Measurements from ENCODE around the gene RGS17.
"Not testable (repeated sequence)": the region's sequence is repeated elsewhere in the genome, so short reads cannot be mapped to it uniquely, and the experiment has no call there.

The RGS17 gene

DNA sequence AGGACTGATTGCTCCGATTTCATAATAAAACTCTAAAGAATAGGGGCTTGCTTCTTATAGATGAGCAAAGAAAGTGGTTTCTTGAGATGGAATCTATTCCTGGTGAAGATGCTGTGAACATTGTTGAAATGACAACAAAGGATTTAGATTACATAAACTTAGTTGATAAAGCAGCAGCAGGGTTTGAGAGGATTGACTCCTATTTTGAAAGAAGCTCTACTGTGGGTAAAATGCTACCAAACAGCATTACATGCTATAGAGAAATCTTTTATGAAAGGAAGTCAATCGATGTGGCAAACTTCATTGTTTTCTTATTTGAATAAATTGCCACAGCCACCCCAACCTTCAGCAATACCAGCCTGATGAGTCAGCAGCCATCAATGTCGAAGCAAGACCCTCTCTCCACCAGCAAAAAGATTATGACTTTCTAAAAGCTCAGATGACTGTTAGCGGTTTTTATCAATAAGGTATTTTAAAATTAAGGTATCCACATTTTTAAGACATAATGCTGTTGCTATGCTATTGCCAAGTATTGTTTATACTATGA, 115.9 kb downstream of the RGS17 start:
- H3K4me3 Mint-ChIP-seq = no peak overlapping the region
- H3K36me3 Mint-ChIP-seq = no peaks in the 10 kb centered on the region
- no peaks in the 10 kb centered on the region for H3K4me1 Mint-ChIP-seq (ENCODE audit: low read depth)
- no peaks in the 10 kb centered on the region for H3K9me3 Mint-ChIP-seq (ENCODE audit: low read depth)
- H3K27ac Mint-ChIP-seq = no peak overlapping the region
- peaks cover 15% of the 10 kb centered on the region for H3K27me3 Mint-ChIP-seq

- H3K27ac Mint-ChIP-seq = no peak overlapping the region
- no peaks in the 10 kb centered on the region for H3K36me3 Mint-ChIP-seq
- no peaks in the 10 kb centered on the region for H3K9me3 Mint-ChIP-seq (ENCODE audit: low read depth)
- peaks cover 9% of the 10 kb centered on the region for H3K27me3 Mint-ChIP-seq
- no peaks in the 10 kb centered on the region for H3K4me1 Mint-ChIP-seq (ENCODE audit: low read depth)
- H3K4me3 Mint-ChIP-seq = no peak overlapping the region
These were observed 117.6 kb downstream of the RGS17 start for GRCh38 chr6:153013438-153013837.

DNA sequence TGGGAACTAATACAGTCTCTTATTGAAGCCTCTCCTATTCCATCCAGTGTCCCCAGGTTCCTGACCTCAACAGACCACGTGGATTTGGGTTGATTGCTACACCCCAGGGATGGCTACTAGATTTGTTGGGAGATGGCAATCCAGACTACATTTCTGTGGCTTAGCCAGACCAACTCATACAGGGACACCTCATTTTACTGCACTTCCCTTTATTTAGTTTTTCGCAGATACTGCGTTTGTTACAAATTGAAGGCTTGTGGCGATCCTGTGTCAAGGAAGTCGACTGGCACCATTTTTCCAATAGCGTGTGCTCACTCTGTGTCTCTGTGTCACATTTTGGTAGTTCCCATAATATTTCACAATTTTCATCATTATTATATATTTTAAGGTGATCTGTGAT, 118.2 kb downstream of the RGS17 start:
- Mint-ChIP-seq H3K27ac (no peak overlapping the region), H3K36me3 (no peaks in the 10 kb centered on the region), H3K9me3 (ENCODE audit: low read depth) (no peaks in the 10 kb centered on the region), H3K27me3 (peaks cover 9% of the 10 kb centered on the region), H3K4me3 (no peak overlapping the region), H3K4me1 (ENCODE audit: low read depth) (no peaks in the 10 kb centered on the region)

GRCh38 chr6:153003366-153003690, 127.8 kb downstream of the RGS17 start:
- H3K27me3 Mint-ChIP-seq = no peaks in the 10 kb centered on the region
- peak overlapping the region; percentile 100 for H3K4me3 Mint-ChIP-seq
- no peaks in the 10 kb centered on the region for H3K9me3 Mint-ChIP-seq (ENCODE audit: low read depth)
- H3K36me3 Mint-ChIP-seq = peaks cover 8% of the 10 kb centered on the region
- H3K27ac Mint-ChIP-seq = peak overlapping the region; percentile 96
- H3K4me1 Mint-ChIP-seq (ENCODE audit: low read depth) = peaks cover 43% of the 10 kb centered on the region

DNA sequence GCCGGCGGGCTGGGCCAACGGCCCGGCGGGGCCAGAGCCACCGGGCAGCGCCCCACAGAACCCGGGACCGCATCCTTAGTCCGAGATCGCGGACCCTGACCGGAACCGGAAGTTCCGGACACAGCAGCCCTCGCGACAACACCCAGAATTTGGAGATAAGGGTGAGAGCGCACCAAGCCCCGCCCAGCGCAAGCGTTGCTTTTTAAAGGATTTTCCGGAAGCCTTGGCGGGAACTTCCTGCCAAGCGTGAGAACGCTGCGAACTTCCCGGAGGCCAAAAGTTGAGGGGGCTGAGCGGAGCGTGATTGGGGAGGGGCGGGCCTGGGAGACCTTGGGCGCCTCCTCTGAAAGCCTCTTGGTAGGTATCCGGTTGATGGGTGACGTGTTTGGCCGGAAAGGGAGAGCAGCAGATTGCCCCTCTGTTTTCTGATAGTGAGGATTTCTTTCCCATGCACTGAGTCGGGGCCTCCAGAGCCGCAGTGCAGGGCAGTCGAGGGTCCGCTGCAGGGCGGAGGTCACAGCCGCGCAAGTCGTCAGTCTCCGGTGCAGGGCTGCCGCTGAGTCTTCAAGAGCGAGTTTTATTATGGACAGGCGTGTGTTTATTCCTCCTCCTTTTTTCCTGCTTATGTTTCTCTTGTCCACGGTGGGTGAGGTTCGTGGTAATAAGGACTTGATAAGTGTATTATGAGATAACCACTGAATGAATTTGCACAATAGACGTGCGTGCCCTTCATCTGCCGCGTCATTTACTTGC, 128.3 kb downstream of the RGS17 start, which contains the start of gene MTRF1L:
MTRF1L (minus strand) TSS at position 97 of the 753 bp plus-strand sequence; CDS start at position 73, 24 bp downstream.
- Mint-ChIP-seq H3K4me1 (ENCODE audit: low read depth) (peaks cover 43% of the 10 kb centered on the region), H3K9me3 (ENCODE audit: low read depth) (no peaks in the 10 kb centered on the region), H3K27ac (peak within 1 kb of the TSS; percentile 96), H3K4me3 (peak within 1 kb of the TSS; percentile 100), H3K27me3 (no peaks in the 10 kb centered on the region), H3K36me3 (peaks cover 8% of the 10 kb centered on the region)

DNA sequence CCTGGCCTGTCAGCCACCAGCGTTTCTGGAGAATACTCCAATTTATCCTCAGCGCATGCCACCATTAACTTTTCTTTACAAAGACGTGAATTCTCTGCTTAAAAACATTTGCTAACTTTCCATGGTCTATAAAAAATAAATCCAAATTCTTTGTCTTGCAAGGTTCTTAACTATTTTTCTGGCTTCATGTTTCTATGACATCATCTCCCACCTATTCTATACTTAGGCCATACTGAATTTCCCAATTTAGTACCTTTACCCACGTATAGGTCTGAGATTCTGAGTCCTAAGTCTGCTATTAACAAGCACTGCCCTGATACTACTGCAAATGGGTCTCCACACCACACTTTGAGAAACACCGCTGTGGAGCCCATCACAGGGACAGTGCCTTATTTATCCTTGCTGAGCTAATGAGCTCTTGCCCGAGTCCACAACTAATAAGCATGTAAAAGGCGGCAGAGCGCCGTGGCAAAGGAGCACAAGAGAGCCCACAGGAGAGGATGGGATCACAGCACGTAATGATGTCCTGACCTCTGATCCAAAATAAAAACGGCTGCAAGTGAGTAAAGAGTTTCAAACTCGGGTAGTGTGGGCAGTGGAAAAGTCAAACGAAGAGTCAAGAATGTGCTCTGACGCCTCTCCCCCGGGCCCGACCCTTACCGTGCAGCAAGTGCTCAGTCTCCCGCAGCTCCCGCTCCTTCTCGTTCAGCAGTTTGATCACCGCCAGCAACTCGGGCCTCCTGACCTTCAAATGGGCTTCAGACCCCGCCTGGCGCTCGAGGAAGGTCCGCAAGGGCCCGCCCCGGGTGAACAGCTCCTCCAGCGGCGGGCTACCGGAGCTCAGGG, 129.1 kb downstream of the RGS17 start:
- Mint-ChIP-seq H3K27me3 (no peaks in the 10 kb centered on the region), H3K4me1 (ENCODE audit: low read depth) (peaks cover 47% of the 10 kb centered on the region), H3K27ac (peak overlapping the region; percentile 75), H3K4me3 (peak overlapping the region; percentile 100), H3K36me3 (peaks cover 11% of the 10 kb centered on the region), H3K9me3 (ENCODE audit: low read depth) (no peaks in the 10 kb centered on the region)

DNA sequence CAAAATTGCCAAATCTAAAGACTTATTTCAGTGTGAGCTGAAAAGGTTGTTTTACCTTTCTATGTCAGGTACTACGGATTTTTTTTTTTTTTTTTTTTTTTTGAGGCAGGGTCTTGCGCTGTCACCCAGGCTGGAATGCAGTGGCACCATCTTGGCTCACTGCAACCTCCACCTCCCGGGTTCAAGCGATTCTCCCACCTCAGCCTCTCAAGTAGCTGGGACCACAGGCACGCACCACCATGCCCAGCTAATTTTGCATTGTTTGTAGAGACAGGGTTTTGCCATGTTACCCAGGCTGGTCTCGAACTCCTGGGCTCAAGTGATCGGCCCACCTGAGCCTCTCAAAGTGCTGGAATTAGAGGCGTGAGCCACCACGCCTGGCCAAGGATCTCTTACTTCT, 130.3 kb downstream of the RGS17 start:
- H3K27ac Mint-ChIP-seq = peak overlapping the region; percentile 18
- peaks cover 58% of the 10 kb centered on the region for H3K4me1 Mint-ChIP-seq (ENCODE audit: low read depth)
- H3K4me3 Mint-ChIP-seq = peak overlapping the region; percentile 100
- H3K27me3 Mint-ChIP-seq; H3K9me3 Mint-ChIP-seq (ENCODE audit: low read depth): not testable (repeated sequence)
- peaks cover 13% of the 10 kb centered on the region for H3K36me3 Mint-ChIP-seq

DNA sequence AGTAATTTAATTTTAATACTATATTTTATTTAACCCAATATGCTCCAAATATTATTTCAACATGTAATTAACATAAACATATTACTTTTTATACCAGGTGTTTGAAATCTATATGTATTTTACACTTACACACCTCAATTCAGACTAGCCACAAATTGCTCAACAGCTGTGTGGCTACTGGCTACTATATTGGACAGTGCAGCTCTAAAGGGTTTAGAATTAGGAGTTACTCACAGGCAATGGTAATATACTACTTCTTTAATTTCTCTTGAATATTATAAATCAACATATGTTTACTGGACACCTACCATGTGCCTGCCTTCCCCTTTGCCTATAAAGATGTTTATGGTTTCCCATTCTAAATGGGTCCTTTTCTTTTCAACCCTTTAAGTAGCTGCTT, 130.8 kb downstream of the RGS17 start:
- Mint-ChIP-seq H3K9me3 (ENCODE audit: low read depth) (no peaks in the 10 kb centered on the region), H3K27ac (peak overlapping the region; percentile 18), H3K4me1 (ENCODE audit: low read depth) (peaks cover 64% of the 10 kb centered on the region), H3K4me3 (peak overlapping the region; percentile 100), H3K36me3 (peaks cover 13% of the 10 kb centered on the region), H3K27me3 (no peaks in the 10 kb centered on the region)

GRCh38 chr6:152999538-152999937, 131.5 kb downstream of the RGS17 start:
- H3K36me3 Mint-ChIP-seq = peaks cover 13% of the 10 kb centered on the region
- H3K4me1 Mint-ChIP-seq (ENCODE audit: low read depth) = peaks cover 68% of the 10 kb centered on the region
- H3K27me3 Mint-ChIP-seq; H3K9me3 Mint-ChIP-seq (ENCODE audit: low read depth); H3K27ac Mint-ChIP-seq: not testable (repeated sequence)
- H3K4me3 Mint-ChIP-seq = peak overlapping the region; percentile 21

GRCh38 chr6:152993847-152994246, 137.2 kb downstream of the RGS17 start:
- H3K4me1 Mint-ChIP-seq (ENCODE audit: low read depth) = peaks cover 54% of the 10 kb centered on the region
- no peaks in the 10 kb centered on the region for H3K27me3 Mint-ChIP-seq
- H3K27ac Mint-ChIP-seq = peak overlapping the region; percentile 56
- H3K9me3 Mint-ChIP-seq (ENCODE audit: low read depth) = no peaks in the 10 kb centered on the region
- H3K36me3 Mint-ChIP-seq = peaks cover 5% of the 10 kb centered on the region
- H3K4me3 Mint-ChIP-seq = no peak overlapping the region

- H3K27me3 Mint-ChIP-seq = no peaks in the 10 kb centered on the region
- H3K27ac Mint-ChIP-seq = peak overlapping the region; percentile 56
- H3K4me3 Mint-ChIP-seq = no peak overlapping the region
- peaks cover 51% of the 10 kb centered on the region for H3K4me1 Mint-ChIP-seq (ENCODE audit: low read depth)
- no peaks in the 10 kb centered on the region for H3K9me3 Mint-ChIP-seq (ENCODE audit: low read depth)
- peaks cover 5% of the 10 kb centered on the region for H3K36me3 Mint-ChIP-seq
These were observed 137.7 kb downstream of the RGS17 start for GRCh38 chr6:152993431-152993830.

- H3K4me1 Mint-ChIP-seq (ENCODE audit: low read depth) = peaks cover 33% of the 10 kb centered on the region
- H3K27me3 Mint-ChIP-seq = no peaks in the 10 kb centered on the region
- H3K27ac Mint-ChIP-seq = peak overlapping the region; percentile 30
- H3K36me3 Mint-ChIP-seq = no peaks in the 10 kb centered on the region
- H3K9me3 Mint-ChIP-seq (ENCODE audit: low read depth) = no peaks in the 10 kb centered on the region
- no peak overlapping the region for H3K4me3 Mint-ChIP-seq
These were observed 144.1 kb downstream of the RGS17 start for GRCh38 chr6:152986978-152987377.

DNA sequence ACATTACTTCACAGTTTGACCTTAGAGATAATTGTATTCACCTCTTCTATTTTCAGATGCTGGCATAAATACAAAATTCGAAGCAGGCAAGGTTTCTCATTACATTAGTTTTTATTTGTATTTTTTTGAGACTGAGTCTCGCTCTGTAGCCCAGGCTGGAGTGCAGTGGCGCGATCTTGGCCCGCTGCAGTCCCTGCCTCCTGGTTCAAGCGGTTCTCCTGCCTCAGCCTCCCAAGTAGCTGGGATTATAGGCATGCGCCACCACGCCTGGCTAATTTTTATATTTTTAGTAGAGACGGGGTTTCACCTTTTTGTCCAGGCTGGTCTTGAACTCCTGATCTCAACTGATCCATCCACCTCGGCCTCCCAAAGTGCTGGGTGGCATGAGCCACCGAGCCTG, 145.8 kb downstream of the RGS17 start:
- H3K4me1 Mint-ChIP-seq (ENCODE audit: low read depth) = peaks cover 46% of the 10 kb centered on the region
- not testable (repeated sequence) for H3K27me3 Mint-ChIP-seq; H3K9me3 Mint-ChIP-seq (ENCODE audit: low read depth); H3K36me3 Mint-ChIP-seq
- peak overlapping the region; percentile 33 for H3K4me3 Mint-ChIP-seq
- H3K27ac Mint-ChIP-seq = peak overlapping the region; percentile 31

DNA sequence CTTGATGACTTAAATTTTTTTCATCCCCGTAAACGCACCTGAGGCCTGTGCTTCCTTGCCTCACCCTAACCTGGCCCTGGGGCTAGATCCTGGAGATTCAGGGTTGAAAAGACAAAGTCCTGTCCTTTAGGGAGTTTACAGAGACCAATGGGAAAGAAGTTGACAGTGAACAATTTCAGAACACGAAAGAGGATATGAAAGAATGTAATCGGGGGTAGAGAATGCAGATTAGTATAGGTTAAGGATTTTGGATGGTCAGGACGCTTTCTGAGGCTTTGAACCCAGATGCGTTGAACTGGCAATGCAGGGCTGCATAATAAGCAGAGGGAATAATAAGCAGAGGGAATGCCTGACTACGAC, 146.6 kb downstream of the RGS17 start:
- no peaks in the 10 kb centered on the region for H3K9me3 Mint-ChIP-seq (ENCODE audit: low read depth)
- peak overlapping the region; percentile 99 for H3K27ac Mint-ChIP-seq
- H3K4me3 Mint-ChIP-seq = peak overlapping the region; percentile 98
- peaks cover 45% of the 10 kb centered on the region for H3K4me1 Mint-ChIP-seq (ENCODE audit: low read depth)
- H3K27me3 Mint-ChIP-seq = no peaks in the 10 kb centered on the region
- H3K36me3 Mint-ChIP-seq = no peaks in the 10 kb centered on the region
